NCI-H2029 treated with DMSO at 0.1 percent for 48 hours (cell line): ENCODE results near the gene RTKN2.
A peak's percentile ranks its signal among the peaks of the same experiment; 100 is the strongest.

ENCODE experiments used
- DNase-seq: peaks from one replicate; lab custom pipeline; 2025; lab: John Stamatoyannopoulos, UW

RTKN2 gene

DNA sequence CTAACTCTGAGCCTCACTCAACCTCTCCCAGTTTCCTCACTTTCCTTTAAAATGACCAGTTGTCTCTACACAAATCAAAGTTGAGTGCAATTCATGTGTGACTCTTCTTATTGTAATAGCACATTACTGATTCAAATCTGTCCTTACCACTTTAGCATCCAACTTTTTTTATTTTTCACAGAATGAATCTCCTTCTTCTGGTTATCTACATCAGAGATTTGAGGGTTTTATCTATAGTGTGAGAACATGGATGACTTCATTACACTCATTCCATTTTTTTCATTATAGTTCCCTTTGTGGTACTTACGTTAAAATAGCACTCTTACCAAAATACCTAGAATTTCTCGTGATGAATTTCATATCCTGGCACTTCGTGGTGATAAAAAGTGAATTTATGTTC lies 43.3 kb downstream of the RTKN2 start:
- no peak for DNase-seq

DNA sequence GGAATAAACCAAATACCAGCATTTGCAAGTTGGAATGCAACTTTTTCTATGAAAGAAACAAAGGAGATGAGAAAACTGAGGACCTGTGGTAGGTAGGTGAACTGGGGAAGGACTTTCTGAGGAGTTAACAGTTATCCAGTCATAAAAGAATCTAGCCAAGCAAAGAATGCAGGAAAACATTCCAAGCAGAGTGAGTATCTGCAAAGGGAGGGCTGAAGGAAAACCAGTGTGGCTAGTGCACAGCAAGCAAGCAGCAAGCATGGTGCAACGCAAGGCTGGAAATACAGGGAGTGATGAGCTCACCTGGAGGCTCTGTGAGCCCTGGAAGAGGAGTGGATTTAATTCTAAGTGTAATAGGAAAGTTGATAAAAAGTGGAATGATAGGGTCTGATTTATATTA lies 44.0 kb downstream of the RTKN2 start:
- DNase-seq = no peak

DNA sequence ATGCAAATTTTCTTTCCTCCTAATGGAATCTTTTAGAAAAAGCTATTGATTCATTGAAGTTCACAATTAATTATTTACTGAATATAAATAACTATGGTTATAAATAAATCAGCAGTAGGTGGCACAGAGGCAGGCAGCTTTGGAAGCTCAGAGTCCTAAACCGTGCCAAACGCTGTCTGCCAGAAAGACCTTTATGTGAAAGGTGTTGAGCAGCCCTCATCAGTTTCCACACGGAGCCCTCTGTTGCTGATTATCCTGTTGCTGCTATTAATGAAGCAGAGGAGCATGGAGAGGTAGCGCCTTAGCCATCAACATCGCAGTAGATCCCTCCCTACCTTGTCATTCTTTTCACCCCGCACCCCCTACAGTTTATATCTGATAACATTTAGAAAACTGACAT lies 51.0 kb downstream of the RTKN2 start:
- DNase-seq = no peak

DNA sequence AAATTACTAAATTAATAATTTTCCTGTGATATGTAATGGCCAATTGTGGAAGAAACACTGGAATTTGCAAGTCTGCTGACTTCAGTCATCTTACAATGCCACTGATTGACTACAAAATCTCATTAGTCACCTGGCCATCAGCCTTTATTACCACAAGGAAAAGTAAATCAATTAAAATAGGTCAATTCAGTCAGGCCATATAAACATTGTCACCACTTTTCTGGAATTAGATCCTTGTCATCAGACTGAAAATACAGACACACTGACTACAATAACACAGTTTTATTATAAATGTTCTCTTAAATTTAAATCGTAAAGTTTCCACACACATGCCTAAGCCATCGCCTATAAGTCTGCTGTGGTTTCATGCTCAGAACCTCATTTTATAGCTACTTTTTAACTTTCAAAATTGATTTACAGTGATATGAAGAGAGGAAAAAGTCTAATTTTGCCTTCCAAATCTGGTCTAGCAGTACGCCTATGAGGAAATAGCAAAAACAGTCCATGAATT lies 54.2 kb downstream of the RTKN2 start:
- no peak for DNase-seq

DNA sequence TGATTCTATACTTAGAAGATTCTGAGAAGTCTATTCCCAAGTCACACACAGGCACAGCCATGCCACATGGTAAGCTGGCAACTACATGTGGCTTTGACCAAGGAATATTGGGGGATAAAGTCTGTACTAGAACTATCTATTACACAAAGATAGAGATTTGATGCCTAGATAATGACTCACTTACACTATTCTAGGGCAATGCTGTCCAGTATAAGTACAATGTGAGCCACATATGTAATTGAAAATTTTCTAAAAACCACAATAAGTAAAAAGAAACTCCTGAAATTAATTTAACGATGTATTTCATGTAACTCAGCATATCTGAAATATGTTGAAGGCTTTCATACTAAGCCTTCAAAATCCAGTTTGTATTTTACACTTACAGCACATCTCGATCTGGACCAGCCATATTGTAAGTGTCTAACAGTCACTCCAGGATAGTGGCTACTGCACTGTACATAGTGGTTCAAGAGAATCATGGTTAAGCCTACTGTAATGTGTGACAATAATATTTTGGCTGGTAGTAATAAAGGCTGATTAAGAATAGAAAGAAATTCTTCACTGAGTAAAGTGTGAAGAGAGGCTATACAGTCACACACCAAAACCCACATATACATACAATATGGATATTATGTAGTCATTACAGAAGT lies 62.8 kb downstream of the RTKN2 start:
- DNase-seq = no peak

DNA sequence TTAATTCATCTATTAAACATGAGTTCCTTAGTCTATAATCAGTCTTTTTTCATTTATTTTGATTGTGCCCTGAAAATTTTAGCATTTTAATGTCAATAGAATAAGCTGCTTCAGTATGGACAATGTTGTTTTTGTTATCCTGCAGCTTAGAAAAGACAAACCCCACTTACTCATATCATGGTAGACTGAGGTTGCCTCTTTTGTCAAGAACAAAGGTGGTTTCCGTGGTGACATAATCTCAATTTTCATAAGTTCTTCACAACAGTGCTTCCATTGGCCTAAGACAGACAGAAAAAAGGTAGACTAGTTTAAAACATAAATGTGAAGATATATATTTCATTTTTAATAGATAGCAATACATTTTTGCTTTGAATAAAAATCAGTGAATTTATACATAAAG lies 69.1 kb downstream of the RTKN2 start:
- no peak for DNase-seq

DNA sequence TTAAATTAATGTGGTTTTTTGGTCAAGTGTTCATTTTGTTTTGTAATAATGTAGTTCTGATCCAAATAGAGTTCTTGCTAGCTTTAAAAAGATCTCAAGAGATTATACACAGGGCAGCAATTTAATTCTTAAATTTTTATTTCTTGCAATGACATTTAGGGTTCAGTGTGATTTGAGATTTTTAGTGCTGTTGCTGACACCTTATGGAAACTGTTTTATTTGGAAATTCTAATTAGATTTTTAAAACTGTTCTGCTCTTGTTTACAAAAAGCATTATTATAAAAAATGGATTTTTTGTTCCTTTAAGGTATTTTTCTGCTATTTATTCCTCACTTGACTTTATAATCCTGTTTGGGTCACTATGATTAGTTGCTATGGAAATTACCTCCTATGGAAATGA lies 72.1 kb downstream of the RTKN2 start:
- no peak for DNase-seq

DNA sequence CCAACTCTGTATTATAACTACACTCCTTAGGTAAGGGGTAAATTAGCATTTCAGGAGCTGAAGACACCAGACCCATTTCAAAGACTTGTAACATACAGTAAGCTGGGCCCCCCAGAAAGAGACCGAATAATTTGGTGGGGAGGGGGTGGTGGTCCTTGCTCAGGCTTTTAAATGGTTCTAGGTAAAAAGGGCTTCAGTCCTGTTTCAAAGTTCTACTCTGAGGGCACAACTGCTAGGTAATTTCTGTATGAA lies 73.0 kb downstream of the RTKN2 start:
- no peak for DNase-seq

DNA sequence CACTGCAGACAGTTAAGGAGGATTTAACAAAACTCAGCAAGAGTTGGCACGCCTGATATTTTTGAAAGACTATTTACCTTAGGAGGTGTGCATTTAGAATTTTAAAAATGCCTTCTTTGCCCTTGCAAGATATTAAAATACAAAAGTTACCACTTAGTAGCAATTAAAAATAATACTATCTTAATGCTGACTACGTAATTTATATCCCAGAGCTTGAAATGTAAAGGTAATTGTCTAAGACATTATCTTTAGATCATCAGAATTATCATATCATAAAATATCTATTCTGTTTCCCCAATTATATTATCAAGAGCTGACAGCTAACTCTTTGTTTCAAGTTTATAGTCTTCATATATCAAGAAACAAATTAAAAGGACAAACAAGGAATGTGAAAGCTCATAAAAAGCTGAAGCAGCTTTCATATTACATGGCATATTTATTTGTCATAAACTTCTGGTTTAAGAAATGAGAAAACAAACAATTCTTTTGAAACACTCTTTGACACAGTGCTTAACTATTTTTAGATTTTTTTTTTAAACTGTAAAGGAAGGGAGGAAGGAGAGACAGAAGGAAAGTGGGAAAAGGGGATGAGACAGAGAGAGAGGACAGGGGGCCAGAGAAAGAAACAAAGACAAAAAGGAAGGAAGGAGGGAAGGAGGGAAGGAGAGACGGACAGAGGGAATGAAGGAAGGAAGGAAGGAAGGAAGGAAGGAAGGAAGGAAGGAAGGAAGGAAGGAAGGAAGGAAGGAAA lies 73.5 kb downstream of the RTKN2 start:
- no peak for DNase-seq

DNA sequence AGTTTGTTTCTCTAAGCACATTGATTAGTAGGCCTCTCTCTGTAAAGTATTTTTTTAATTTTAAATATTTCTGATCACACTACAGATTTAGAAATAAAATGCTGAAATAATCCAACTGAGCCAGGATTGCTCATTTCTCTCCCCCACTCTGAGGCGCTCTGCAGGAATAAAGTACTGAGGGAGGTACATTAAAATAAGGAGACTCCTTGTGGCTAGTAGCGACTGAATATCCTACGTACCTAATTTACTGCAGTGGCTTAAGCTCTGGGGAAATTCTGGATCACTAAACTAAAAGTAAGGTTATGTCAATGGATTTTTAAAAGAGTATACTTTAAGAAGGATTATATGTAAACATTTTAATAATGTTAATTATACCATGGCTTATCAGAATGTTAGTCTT lies 75.2 kb downstream of the RTKN2 start:
- no peak for DNase-seq

DNA sequence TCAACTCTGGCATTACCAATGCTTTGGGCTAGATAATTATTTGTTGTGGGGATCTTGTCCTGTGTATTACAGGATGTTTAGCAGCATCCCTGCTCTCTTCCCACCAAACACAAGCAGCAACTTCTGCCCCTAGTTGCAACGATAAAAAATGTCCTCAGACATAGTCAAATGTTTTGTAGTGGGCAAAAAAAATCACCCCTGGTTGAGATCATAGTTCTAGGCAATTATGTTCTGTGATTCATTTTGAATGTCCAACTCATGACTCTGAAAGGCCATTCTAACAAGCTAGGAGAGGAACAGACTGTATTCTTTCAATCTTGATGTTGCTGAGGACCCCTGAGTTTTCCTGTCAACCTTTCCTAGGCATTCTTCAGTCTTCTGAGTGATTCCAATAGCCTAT lies 79.5 kb downstream of the RTKN2 start:
- DNase-seq = no peak

DNA sequence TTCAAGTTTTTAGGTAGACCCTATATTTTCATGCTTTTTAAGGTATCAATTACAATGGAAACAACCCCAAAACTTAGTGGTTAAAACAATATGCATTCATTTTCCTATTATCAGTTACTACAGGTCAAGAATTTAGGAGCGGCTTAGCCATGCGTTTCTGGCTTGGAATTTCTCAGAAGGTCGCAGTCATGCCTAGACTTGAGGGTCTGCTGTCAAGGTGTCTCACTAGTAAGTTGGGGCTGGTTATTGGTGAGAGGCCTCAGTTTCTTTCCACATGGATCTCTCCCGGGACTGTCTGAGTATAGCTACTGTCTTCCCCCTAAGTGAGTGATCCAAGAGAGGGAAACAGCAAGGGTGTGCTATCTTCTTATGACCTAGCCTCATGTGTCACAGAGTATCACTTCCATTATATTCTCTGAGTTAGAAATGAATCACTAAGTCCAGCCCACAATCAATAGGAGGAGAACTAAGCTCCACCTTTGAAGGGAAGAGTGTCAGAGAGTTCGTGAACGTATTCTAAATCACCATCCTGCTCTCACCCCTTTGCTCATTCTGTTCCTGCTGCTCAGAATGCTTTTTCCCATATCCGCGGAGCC lies 80.5 kb downstream of the RTKN2 start:
- no peak for DNase-seq

DNA sequence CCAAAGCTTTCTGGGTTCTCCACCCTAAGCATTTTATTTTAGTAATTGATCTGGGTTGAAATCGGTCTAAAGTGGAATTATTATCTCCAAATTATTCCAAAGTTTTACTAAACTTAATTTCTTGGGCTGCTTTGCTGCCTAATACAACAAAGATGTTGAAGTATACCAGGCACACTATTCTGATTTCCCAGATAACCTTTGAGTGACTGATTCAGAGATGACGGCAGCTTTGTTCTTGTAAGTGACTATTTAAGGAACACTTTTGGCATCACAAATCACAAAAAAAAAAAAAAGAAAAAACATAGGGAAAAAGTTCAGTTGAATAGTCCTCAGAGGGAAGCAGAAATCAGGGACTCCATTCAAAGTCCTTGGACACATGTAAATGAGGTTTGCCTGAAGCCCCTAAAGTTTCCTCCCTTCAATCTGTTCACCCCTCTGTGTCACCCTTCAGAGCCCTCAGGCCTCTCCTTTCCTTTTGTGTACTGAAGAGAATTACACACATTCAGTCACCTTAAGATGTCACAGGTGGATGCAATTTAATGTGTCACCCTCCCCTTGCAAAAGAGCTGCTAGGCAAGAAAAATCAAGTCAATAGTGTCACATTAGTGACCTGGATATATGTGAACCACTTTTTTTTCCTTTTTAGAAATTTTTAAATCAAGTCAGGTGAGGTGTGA lies 81.5 kb downstream of the RTKN2 start:
- no peak for DNase-seq

DNA sequence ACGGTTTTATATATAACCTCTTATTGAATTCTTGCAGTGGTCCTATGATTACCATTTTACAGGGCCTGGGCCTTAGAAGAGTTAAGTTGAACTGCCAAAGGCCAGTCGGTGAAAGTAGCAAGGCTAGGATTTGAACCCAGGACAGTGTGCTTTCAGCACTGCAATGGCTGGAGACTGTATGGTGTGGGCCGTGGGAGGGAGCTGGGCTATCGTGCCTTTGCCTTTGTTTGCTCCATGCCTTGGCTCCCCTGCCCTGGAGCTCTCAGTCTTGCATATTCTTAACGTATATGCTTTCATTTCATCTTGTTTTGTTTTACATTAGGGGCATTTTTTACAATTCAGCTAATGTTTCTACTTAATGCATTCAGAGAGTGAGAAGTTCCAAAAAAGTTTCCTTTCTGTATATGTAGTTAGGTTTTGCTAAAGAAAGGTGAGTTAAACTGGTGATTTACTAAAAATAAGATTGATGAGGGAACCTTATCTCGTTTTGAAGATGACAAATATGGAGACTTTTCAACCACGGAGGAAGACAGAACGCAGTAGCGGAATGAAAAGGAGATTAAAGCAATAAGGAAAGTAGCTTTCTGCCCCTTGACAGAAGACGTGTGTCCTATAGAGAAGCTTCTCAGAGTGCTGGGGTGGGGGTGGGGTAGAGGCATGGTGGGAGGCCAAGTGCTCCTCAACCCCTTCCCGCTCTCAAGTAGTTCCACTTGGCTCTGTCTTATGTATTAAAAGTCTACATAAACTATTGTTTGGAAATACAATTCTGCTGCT lies 82.5 kb downstream of the RTKN2 start:
- no peak for DNase-seq

DNA sequence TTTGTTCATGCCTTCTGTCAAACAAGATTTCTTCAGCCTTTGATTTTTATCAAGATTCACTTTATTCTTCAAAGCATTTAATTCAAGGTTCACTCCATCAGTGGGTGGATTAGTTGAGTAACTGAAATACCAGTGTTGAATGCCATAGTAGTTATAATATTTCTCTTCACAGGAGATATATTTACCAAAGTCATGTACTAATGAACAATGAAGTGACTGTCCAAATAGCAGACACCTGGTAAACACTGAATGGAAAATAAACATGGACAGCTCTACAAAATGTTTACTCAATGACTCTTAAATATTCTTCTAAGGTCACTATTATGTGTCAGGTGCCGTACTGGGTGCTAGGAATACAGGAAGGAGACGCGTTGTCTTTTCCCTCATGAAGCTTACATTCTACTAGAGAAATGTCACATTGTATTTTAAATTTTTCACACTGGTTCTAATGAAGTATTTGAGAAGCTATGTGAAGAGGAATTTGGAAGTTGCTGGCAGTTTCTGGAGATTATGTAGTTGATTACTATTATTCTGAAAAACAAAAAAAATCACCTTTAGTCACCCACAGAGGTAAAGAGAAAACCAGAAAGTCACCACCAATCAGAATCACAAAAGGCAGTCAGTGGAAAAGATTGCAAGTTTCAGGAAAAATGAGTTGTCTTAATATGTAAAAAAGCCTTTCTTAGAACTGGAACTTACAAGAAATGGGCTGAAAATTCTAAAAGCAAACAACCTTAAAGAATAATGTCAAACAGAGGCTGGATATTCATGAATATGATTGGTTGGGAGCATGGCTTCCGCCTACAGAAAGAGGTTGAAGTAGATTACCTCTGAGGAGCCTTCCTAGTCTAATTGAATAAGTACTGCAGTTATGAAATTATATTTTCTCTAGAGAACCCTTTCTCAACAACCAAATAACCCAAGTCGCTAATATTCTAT lies 84.5 kb downstream of the RTKN2 start:
- no peak for DNase-seq

DNA sequence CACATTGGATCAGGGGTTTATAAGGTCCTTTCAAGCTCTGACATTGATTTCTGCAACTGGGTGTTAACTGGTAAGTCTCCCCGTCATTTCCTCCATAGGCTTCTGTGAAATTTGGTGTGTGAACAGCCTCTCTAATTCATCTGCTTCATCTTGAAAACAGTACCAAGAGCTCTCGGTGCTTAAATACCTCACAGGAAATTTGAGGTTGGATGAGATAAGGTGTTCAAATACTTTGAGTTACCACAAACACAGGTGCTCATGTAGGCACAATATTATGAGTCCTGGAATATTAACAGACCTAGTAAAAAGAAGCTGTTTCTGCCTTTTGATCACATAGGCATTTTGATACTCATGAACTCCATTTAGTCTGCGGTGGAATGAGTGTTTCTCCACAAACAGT lies 85.2 kb downstream of the RTKN2 start:
- DNase-seq = peak; percentile 15

DNA sequence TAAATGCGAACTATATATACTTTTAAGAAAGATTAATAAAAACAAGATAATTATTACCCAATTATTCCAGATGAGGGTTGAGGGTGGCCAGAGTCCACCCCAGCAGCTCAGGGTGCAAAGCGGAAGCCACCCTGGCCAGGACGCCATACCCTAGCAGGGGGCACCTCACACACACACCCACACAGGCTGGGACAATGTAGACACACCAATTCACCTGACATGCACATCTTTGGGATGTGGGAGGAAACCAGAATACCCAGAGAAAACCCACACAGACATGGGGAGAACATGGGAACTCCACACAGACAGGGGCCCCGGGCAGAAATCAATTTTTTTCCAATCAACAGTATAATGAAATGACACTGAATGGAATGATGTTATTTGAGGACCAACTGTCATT lies 86.0 kb downstream of the RTKN2 start:
- no peak for DNase-seq

DNA sequence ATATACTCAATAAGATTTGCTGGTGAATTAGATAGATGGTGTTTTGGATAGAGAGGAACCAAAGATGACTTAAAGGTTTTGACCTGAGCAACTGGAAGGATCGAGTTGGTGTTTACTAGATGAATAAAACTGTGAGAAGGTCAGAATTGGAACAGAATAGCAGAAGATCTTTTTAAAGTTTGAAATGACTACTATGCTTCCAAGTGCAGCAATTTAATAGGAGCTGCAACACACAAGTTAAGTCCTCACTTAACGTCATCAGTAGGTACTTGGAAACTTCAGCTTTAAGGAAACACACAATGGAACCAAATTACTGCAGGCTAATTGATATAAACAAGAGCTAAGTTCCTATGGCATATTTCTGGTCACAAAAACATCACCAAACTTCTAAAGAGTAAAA lies 86.5 kb downstream of the RTKN2 start:
- no peak for DNase-seq

DNA sequence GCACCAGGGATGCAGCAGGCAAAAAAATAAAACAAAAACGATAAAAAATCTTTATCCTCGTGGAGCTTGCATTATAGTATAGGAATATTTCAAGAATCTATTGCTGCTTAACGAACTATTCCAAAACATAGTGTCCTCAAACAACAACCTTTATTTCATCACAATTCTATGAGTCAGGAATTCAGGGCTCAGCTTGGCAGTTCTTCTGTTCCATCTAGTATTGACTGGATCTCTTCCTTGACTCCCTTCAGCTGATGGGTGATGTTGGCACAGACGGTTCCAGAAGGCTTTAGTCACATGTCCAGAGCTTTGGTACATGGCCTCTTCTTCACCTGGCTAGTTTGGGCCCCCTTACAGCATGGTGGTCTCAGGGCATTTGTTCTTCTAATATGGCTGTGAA lies 88.0 kb downstream of the RTKN2 start:
- DNase-seq = no peak

DNA sequence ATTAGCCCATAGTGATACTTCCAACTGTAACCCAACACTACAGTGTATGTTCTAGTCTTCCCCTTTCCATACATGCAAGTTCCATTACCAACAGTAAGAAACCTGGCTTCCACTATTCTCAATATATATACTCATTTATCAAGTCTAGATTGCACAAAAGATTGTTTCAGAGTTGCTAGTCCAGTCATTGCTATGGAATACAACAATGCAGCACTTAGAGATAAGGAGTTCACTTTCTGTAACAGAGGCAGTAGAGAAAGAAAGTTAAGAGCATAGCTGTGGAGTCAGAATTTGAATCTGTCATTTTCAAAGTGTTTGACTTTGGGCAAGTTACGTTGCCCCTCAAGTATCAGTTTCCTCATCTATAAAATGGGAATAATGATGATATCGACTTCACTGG lies 90.1 kb downstream of the RTKN2 start:
- no peak for DNase-seq

DNA sequence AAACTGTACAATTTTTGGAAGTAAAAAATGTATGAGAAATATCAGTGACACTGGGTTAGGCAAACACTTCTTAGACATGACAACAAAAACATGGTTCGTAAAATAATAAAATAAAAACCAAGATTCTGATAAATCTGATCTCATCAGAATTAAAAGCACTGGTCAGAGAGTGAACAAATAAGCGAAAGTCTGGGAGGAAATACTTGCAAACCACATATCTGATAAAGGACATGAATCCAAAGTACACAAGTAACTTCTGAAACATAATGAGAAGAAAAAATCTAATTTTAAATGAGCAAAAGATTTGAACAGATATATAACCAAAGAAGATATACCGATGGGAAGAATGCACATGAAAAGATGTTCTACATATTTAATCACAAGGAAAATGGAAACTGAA lies 91.5 kb downstream of the RTKN2 start:
- no peak for DNase-seq
